HG03558 (cell line): ENCODE data around the gene IFRD2.
"Not testable (repeated sequence)": the region's sequence is repeated elsewhere in the genome, so short reads cannot be mapped to it uniquely, and the experiment has no call there.

ENCODE experiments used
- ATAC-seq: cut with Tn5 transposase; IDR thresholded peaks from one replicate; pipeline ENCODE4 v1.9.1; 2021; ENCODE audit warnings: moderate number of reproducible peaks; ENCODE audit not compliant: unreplicated experiment; ENCODE audit errors: extremely low read depth

The IFRD2 gene

DNA sequence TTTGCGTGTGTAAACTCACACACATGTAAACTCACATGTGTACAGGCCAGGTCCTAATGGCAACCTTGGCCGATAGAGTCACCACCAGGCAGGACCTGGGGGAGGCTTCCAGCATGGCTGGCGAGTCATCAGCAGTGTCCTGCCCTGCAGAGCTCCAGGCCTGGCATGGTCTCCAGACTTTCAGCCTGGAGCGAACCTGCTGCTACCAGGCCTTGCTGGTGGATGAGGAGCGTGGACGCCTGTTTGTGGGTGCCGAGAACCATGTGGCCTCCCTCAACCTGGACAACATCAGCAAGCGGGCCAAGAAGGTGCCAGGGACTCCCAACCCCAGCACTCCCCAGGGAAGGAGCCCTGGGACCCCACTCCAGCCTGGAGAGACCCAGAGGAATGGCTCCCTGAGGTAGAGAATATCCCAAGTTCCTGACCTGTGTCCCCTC lies 22.2 kb downstream of the IFRD2 start:
- no peak for ATAC-seq

DNA sequence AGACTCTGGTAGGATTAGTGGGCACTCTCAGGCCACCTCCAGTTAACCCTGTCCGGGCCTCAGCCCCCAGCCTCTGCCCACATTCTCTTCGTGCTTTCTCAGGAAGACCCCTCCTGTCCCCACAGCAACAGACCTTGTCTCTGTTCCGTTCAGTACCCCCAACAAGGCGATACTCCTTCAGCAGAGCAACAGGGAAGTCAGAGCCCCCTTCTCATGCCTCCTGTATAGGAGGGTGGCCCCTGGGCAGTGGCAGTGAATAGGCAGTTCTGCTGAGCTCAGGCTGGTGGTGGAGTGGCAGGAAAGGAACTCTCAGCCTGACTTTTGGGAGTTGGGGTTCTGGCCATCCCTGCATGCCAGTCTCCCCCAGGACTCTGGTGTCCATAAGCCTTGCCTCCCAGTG lies 22.8 kb downstream of the IFRD2 start:
- ATAC-seq = no peak

DNA sequence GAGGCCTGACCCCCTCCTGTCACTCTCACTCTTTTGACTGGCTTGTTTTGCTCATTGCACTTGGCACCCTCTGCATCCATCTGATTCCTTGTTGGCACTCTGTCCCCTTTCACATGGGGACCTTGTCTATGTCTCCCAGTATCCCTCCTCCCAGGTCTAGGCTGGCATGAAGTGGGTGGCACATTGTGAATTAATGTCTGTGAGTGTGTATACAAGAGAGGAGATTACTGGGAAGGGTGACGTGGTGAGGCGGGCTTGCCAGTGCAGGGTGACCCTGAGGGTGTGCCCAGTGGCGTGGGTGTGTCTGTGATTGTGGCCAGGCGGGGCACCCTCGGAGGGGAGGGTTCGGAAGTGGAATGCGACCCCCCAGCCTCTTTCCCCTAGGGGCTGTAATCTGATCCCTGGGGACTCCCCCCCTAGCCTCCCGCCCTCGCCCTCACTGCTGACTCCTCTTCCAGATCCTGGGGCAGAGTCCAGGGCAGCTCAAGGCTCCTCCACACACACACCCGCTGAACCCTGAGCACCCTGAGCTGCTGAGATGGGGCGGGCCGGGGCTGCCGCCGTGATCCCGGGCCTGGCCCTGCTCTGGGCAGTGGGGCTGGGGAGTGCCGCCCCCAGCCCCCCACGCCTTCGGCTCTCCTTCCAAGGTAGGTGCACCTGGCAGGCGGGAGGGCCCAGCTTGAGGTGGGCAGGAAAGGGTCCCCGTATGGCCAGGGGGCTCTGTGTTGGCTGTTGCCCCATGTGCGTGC lies 23.4 kb downstream of the IFRD2 start, which contains the start of gene SEMA3B:
TSS of gene SEMA3B (plus strand) at position 445 of the 749 bp plus-strand sequence. CDS start at position 539, 94 bp downstream.
- ATAC-seq = no peak

DNA sequence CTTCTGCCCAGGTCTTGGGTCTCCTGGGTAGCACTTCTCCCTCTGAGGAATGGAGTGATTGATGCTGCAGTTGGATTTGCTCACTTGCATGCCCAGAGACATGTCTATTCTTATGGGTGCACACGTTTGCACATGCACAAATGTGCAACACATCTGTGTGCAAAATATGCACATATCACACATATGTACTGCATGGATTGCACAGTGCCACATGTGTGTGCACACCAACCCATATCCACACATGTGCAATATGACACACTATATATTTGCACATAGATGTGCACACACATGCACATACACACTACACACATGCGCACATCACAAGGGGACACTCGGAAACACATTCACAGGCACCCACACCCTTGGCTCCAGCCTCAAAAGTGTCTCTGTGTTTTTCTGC lies 24.0 kb downstream of the IFRD2 start:
- ATAC-seq = no peak

DNA sequence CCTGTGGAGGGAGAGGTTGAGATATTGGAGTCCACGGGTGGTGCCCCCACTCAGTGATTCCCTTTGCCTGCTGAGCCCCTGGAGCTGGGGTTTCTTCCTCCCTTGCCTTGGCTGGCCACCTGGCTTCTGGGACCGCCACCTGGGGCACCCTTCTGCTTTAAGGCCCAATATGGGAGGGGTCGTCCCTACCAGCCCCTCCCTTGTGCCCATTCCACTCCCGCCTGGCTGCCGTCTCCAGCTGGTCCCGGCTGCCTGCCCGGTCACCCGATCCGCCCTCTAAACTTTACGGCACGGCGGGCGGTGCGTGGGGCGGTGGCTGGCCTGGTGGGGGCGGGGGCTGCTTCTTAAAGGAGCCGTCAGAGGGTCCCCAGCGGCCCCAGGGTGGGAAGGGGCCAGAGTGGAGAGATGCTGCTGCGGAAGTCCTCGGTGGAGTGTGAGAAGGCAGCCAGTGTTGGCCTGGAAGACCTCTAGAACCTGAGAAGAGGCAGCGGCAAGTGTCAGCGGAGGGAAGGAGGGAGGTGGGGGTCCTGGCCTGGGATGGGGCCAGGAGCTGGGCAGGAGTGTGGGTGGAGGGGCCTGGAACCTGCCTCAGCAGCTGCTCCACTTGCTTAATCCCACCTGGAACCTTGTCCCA lies 24.8 kb downstream of the IFRD2 start:
- no peak for ATAC-seq

DNA sequence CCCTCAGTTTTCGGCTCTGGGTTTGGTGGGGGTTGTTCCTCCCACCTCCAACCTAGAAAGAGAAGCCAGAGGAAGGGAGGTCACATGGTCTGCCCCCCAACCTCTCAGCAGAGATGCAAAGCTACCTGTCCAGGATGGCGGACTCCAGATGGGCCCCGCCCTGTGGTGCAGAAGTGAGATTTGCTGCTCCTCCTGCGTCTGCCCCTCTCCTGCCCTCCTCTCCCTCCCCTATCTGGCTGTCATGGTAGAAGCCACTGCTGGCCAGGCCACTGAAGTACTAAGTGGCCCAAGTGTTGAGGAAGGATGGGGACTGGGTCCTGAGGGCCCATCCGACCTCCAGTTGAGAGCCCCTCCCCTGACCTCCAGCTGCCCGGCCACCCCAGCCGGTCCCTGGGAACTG lies 25.4 kb downstream of the IFRD2 start:
- ATAC-seq = no peak

DNA sequence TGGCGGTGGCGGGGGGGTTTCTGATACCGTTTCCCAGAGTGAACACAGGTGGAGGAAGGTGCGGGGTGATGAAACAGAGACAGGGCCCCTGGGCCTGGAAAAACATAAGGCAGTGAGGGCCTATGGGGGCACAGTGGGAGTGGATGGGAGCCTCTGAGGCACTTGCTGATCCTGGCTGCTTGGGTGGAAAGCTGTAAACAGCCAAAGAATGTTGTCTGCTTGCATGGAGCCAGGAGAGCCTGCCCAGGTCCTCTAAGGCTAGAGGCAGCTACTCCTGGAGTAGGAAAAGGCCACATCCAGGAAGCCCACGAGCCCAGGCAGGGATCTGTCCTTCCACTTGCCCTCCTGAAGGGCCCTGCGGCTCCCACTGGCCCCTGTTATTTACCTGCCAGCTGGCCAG lies 26.2 kb downstream of the IFRD2 start:
- no peak for ATAC-seq

DNA sequence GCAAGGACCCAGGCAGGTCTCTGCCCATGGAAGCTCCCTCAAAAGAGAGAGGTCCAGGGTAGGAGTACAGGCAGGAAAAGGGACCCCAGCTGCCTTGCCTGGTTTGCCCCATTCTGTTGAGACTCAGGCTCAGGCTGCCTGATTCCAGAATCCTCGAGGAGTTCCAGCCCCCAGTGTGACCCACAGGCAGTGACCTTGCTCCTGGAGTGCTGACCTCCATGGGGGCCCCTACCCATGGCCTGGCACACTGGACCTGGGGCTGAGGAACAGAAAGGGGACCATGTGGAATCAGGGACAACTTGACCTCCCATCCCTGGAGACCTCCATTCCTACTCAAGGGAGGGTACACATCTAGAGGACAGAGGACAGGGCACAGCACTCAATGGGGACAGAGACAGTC lies 26.7 kb downstream of the IFRD2 start:
- no peak for ATAC-seq

DNA sequence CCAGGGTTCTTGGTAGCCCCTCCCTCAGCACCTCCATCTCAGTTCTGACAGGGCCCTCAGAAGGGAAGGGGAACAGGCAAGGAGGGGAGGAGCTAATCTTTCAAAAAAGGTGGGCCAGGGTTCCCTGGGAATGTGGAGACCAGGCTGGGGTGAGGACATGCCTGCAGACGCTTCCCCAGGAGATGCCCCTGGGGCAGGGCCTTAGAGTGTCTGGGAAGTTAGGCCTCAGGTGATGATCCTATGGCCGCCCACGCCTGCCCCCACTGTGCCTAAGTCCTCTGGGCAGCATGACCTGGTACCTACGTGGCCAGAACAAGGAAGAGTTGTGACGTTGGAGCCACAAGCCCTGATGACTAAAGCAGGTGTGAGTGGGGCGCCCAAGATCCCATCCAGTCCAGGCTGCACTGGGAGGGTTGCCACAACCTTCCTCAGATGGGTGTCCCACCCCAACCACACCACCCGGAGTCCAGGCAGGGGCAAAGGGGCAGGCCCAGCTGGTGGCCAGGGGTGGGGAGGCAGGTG lies 27.2 kb downstream of the IFRD2 start:
- no peak for ATAC-seq

DNA sequence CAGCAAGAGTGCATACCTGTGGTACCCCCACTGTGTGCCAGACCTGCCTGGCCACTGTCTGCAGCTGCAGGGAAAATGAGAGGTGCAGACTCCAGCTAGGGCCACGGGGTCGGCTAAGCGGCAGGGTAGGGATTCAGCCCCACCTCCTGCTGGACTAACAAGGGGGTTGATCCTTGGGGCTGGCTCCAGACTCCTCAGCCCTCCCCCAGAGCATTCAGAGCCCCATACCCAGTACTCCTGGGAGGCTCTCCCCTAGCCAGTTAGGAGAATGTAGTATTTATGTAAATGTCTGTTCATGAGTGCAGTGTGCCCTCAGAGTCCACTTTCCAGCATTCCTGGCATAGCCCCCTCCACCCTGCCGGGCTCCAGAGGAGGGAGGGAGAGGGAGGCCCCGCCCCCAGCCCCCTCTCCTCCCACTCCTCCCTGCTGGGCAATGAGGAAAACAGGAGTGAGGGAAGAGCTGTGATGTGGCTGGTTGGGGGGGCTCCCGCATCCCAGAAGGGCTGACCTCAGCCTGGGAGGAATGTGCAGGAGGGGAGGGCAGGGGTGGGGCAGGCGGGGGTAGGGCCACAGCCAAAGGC lies 27.8 kb downstream of the IFRD2 start:
- no peak for ATAC-seq

DNA sequence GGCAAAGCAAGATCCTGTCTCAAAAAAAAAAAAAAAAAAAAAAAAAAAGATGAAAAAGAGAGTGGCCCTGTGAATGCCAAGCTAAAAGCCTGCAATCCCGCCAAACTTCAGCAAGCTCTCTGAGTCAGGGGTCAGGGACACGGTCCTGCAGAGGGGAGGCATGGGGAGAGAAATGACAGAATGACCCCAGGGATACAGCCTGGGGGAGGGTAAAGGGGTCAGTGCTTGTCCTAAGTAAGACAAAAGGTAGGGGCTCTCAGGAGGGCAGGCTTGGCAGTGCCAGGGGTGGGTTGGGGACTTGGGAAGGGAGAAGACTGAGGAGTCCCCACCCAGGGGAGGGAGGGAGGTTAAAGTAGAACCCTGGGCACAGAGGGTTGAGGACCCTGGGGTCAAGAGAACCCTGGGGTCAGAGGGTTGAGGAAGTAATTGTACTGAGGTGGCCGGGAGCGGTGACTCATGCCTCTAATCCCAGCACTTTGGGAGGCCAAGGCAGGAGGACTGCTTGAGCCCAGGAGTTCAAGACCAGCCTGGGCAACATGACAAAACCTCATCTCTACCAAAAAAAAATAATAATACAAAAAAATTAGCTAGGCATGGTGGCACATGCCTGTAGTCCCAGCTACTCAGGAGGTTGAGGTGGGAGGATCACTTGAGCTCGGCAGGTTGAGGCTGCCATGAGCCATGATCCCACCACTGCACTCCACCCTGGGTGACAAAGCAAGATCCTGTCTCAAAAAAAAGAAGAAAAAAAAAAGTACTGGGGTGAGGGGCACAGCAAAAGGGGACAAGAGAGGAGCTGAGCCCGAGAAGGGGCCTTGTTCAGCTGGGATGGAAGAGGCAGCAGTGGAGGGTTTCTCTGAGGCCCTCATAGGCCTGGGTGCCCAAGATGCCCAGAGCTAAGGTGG lies 28.5 kb downstream of the IFRD2 start:
- ATAC-seq = no peak

DNA sequence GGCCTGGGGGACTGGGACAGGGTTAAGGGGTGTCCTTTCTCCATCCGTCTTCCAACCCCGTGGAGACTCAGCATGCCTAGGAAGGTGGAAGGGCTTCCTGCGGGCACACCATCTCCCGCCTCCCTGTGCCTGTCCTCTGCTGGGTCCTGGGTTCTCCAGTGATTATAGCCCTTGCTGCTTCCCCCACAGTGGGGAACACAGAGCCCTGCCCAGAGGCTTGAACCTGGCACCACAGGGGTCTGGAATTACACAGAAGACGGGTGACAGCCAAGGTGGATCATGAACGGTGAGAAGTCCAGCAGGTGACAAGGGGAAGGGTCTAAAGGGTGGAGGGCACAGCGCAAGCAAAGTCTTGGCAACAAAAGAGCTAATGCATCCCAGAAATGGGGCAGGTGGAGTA lies 29.5 kb downstream of the IFRD2 start:
- no peak for ATAC-seq

DNA sequence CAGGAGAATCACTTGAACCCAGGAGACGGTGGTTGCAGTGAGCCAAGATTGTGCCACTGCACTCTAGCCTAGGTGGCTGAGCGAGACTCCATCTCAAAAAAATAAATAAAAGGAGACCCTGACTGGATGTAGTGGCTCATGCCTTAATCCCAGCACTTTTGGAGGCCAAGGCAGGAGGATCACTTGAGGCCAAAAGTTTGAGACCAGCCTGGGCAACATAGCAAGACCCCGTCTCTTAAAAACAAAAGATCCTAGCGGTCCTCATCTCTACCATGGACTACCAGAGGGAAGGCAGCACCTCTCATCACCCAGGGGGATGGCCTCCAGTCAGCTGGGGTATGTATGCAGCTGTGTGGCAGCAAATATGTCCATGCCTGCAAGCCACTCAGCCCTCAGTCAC lies 30.0 kb downstream of the IFRD2 start:
- ATAC-seq = not testable (repeated sequence)

DNA sequence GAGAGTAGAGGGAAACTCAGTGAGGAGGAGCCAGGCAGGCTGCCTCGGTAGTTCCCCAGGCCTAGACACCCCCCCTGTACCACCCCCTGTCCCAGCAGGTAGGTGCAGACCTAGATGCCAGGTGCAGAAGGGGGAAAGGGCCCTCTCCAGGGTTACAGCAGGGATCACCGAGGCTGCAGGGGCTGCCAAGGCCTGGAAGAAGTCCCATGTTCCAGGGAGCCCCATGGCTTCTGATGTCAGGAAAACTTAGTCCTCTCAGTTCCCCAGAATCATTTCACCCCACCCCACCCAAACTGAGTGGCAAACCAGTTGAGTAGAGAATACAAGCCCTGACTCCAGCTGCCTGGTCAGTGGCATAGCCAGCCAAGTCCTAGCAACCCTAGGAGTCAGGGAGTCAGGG lies 30.7 kb downstream of the IFRD2 start:
- no peak for ATAC-seq

DNA sequence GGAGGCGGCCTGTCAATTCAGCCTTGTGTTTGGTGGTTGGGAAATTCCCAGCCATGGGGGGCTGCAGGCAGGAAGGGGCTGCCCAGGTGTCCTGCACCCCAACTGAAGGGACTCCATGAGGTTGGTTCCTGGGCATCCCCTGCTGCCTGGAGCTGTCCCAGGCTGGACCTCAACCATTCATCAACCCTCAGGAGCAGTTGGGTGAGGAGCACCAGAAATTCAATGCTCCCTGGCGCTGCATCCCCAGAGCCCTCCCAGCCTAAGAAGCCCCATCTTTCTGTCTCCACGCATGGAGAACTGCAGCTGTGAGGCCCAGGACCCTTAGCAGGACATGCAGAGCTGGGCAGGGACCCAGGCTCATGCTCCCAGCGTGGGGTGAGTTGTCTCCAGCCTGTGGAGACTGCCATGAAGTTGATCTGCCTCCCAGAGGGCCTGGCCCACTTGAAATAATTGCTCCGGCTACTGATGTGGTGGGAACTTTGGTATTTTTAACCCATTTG lies 31.2 kb downstream of the IFRD2 start:
- ATAC-seq = no peak

DNA sequence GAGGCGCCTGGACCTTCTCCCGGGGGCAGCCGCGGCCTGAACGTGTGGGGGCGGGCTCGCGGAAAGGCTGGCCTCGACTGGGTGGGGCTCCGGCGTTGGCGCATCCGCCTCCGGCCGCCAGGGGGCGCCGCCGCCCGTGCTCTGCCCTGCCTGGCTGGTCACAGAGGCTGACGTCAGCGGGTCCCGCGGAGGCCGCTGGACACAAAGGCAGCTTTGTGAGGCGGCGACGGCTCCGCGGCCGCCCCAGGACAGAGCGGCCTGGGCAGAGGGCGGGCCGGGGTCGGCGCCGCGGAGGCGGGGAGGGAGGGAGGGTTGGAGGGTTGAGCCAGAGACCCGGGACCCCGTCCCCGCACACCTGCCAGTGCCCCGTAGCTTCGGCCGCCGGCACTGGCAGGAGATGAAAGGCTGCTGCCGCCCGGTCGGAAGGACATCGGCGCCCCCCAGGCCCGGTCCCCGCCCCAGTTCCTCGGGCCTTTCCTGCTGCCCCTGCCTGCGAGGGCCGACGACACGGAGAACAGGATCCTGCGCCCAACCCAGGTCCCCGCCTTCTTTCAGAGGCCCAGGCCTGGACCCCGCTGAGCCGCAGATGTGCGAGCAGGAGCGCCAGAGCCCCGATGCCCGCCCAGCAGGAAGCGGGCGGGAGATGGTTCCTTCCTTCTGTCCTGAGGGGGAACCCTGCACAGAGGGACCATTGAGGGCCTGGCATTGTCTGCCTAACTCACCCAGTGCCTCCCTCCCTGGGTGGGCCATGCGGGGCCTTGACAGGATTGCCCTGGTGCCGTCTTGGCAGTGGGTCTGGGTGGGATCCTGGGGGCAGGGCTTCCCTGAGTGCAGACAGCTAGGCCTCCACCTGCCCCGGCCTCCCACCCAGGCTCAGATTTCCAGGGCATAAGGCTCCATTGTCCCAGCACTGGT lies 31.9 kb downstream of the IFRD2 start:
- ATAC-seq = peak; percentile 65

DNA sequence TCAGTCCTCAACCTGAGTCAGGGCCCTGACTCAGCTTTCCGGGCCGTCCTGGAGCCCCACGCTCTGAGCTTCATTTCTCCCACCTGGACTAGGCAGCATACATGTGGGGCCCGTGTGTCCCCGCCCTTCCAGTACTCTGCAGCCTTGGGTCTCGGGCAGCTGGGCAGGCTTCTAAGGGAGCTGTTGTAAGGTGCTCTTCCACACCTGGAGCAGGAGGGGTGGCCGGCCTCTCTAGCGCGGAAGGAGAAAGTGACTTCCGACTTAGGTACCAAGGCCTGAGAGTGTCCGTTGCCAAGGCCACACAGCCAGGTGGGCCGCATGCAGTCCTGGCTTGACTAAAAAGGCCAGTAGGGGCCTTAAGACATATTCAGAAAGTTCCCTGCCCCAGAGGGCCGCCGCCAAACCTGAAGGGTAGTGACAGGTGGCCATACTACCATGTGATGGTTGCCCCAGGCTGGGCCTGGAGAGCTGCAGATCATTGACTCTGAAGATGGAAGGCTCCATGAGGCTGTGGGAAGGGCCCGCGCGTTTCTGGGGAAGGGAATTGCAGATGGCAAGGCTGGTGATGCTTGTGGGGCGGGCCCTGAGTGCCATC lies 32.7 kb downstream of the IFRD2 start:
- ATAC-seq = no peak

DNA sequence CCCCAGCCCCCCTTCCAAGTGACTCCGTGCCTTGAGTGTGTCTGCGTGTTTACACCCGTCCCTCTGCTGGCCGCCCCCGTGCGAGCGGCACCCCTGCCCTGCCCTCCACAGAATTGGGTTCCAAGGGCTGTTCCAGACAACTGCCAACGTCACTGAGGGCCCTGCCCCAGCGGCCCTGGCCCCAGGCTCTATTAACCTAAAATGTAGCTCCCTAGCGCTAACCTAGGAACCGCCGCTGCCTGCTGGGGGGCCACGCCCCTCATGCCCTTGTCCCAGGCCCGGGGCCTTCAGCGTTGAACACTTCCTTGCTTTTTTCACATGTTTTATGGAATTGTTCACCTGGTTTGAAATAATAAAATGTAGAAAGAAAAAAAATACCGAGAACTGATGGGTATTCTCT lies 33.2 kb downstream of the IFRD2 start:
- ATAC-seq = no peak
